Raji (cell line): ENCODE measurements around the gene LRCOL1.

Source experiments
- POLR2A ChIP-seq: IDR thresholded peaks from 2 replicates; pipeline ENCODE4 v1.6.1; 2011; ENCODE audit warnings: low read depth, low read length, control low read depth; ENCODE audit not compliant: insufficient read depth

LRCOL1 gene

GRCh38 chr12:132603240-132604150 is 6.9 kb downstream of the LRCOL1 start:
- TF ChIP-seq POLR2A, result no peak

- no peak for TF ChIP-seq POLR2A
Measured at GRCh38 chr12:132602572-132603239, 7.7 kb downstream of the LRCOL1 start.

DNA sequence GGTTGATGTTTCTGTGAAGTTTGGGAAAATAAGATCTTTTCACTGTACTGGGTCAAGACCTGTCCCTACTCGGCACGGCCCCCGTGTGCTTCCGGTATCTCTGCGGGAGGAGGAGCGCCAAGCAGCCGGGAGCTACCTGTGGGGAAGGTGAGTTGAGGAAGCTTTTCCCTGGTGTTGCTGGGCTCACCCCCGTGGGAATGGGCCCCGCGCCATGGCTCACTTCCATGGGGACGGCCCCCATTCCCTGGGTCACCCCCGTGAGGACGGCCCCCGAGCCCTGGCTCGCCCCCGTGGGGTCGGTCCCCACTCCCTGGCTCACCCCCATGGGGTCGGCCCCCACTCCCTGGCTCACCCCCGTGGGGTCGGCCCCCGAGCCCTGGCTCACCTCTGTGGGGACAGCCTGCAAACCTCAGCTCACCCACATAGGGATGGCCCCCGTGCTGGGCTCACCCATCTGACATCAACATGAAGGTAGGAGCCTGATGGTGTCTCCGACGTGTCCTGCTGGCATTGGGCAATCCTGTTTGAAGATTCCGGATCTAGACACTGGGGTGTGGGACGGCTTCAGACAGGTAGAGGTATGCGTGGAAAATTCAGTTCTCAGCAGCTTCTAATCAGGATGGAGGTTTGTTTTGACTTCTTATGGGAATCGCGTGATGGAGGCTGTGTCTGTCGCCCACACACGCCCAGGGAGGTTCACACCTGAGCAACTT is 9.1 kb downstream of the LRCOL1 start:
- no peak for TF ChIP-seq POLR2A

- no peak for TF ChIP-seq POLR2A
Measured at GRCh38 chr12:132600048-132601032, 10.0 kb downstream of the LRCOL1 start.

- TF ChIP-seq POLR2A, result no peak
Measured at GRCh38 chr12:132597333-132598316, 12.8 kb downstream of the LRCOL1 start.

DNA sequence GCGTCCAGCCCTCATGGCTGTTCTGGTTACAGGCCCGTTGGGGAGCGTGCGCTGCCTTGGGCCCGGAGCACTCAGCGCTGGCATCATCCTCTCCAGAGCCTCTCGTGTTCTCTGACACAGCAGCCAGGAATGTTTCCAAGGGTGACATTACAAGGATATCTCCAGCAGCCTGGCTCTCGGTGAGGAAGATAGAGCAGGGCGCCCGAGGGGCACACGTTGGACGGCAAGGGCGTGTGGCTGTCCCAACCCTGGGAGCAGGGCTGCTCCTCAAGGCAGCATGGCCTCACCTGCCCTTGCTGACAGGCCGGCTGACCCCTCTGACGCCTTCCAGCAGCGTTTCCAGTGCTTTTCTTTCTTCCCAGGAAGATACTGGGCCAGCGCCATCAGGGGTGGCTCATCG is 14.4 kb downstream of the LRCOL1 start:
- no peak for TF ChIP-seq POLR2A

- TF ChIP-seq POLR2A, result no peak
Measured at GRCh38 chr12:132595183-132595582, 15.2 kb downstream of the LRCOL1 start.

- no peak for TF ChIP-seq POLR2A
Measured at GRCh38 chr12:132593938-132594358, 16.4 kb downstream of the LRCOL1 start.

GRCh38 chr12:132593521-132593920 is 16.9 kb downstream of the LRCOL1 start:
- TF ChIP-seq POLR2A, result no peak

GRCh38 chr12:132593071-132593470 is 17.3 kb downstream of the LRCOL1 start:
- no peak for TF ChIP-seq POLR2A

GRCh38 chr12:132592282-132592970 is 18.0 kb downstream of the LRCOL1 start:
- TF ChIP-seq POLR2A, result no peak

- no peak for TF ChIP-seq POLR2A
Measured at GRCh38 chr12:132591107-132591935, 19.1 kb downstream of the LRCOL1 start.
